Tibial nerve (tissue), 4 donors: ENCODE data around the gene FNDC3B. TPM values are rescaled to one million over a fixed set of nuclear protein-coding genes. Genes with fewer than 3 reads are reported as not detected.
A peak's percentile ranks its signal among the peaks of the same experiment; 100 is the strongest.

Experiments used
- DNase-seq, 2 donors: peaks; one replicate each; pipeline ENCODE4 v3.0.0-alpha.2; 2019; ENCODE audit warnings: low spot score in 2 of 2
- H3K27ac ChIP-seq, 4 donors: fragments of 200-600 bp; sonication (generic) in 3 of 4; one replicate each; pipeline ENCODE4 v1.5.1; 2017 to 2019; ENCODE audit warnings: mild to moderate bottlenecking in 1 of 4
- H3K27me3 ChIP-seq, 2 donors: fragments of 200-600 bp; sonication (generic) in 1 of 2; one replicate each; pipeline versions ENCODE4 v1.5.1 to v1.6.0; 2017 to 2019
- H3K36me3 ChIP-seq, 3 donors: fragments of 200-600 bp; sonication (generic); one replicate each; pipeline ENCODE4 v1.5.1; 2018 to 2019
- H3K4me1 ChIP-seq, 4 donors: fragments of 200-600 bp; sonication (generic) in 3 of 4; one replicate each; pipeline ENCODE4 v1.5.1; 2017 to 2019
- H3K4me3 ChIP-seq, 4 donors: fragments of 200-600 bp; sonication (generic) in 3 of 4; one replicate each; pipeline ENCODE4 v1.5.1; 2017 to 2019; ENCODE audit warnings: mild to moderate bottlenecking in 1 of 4, moderate library complexity in 1 of 4
- H3K9me3 ChIP-seq, 4 donors: fragments of 200-600 bp; sonication (generic) in 3 of 4; one replicate each; pipeline ENCODE4 v1.5.1; 2017 to 2019
- EP300 ChIP-seq, 2 donors: sonication (generic); formaldehyde crosslinking; IDR thresholded peaks; one replicate each; pipeline ENCODE4 v1.6.1; 2017; ENCODE audit warnings: antibody characterized with exemption in 2 of 2, mild to moderate bottlenecking in 1 of 2
- POLR2A ChIP-seq, 2 donors: fragments of 450-650 bp; IDR thresholded peaks; one replicate each; pipeline ENCODE4 v1.6.1; 2017; ENCODE audit warnings: antibody characterized with exemption in 2 of 2, mild to moderate bottlenecking in 2 of 2, moderate library complexity in 2 of 2
- WGBS, 2 donors: methylation state at CpG; one replicate each; pipeline ENCODE4 v1.1.5; 2018; 5-methylcytosine and 5-hydroxymethylcytosine counted together
- total RNA-seq, 4 donors: library from RNA; depleted of rRNA; stranded (reverse); fragments of >200 nt; gene quantifications; one replicate each; pipeline ENCODE4 v1.1.0, GENCODE V29; 2016
- TF ChIP-seq, protein P1 (sequence below), 5 experiments: fragments of 200-600 bp in 3 of 5; fragments of 450-650 bp in 2 of 5; sonication (generic) in 3 of 5; IDR thresholded peaks; one replicate each; pipeline ENCODE4 v1.5.1; 2016 to 2019; ENCODE audit warnings: antibody characterized with exemption in 5 of 5, mild to moderate bottlenecking in 3 of 5, moderate library complexity in 2 of 5

Gene FNDC3B
- total RNA-seq, 4 donors from 2014 or later: 87.5 to 106 (median 95.7) TPM

DNA sequence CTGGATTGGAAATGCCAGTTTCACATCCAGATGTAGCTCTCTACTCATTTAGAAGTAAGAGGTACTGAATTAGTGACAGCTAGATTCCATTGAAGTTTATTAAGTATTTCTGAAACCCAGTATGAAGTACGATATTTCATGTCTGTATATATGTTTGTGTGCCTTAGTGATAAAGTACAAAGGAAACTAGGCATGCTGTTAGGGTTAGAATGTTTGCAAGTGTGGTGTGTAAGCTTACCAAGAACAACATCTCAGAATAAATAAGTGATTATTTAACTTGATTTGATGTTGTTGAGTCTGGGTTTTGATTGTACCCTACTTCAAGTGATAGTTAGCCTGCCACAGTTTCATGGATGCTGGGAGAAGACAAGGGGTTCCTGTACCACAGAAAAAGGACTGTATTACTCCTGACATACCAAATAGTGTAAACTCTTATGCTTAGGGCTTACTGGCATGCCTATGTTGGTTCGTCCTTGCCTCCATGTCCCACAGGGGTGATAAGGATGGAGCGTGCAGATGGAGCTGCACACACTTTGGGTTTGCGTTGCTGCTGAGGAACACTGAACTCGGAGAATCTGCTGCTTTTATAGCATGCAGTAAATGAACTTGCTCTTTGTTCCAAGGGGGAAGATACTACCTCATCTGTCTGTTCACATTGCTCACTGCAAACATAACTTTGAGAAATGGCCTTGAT lies 43.6 kb downstream of the FNDC3B start:
- H3K9me3 ChIP-seq: no peaks in the 10 kb centered on the region
- no peak for DNase-seq
- no peaks in the 10 kb centered on the region for H3K27me3 ChIP-seq
- H3K4me3 ChIP-seq: no peak overlapping the region
- WGBS, 2 donors: 77 to 81% methylated on average over 5 of the region's 5 CpGs
- H3K4me1 ChIP-seq: peaks cover 0 to 59% (median 12%) of the 10 kb centered on the region in 4 donors
- peak overlapping the region in 3 of 4 donors; percentile 32 to 86 (median 81) for H3K27ac ChIP-seq
- H3K36me3 ChIP-seq: no peaks in the 10 kb centered on the region
- TF ChIP-seq EP300 (IDR thresholded peaks at IDR 0.05): no peak
- TF ChIP-seq POLR2A (IDR thresholded peaks at IDR 0.05): no peak
- TF ChIP-seq, protein P1, sequence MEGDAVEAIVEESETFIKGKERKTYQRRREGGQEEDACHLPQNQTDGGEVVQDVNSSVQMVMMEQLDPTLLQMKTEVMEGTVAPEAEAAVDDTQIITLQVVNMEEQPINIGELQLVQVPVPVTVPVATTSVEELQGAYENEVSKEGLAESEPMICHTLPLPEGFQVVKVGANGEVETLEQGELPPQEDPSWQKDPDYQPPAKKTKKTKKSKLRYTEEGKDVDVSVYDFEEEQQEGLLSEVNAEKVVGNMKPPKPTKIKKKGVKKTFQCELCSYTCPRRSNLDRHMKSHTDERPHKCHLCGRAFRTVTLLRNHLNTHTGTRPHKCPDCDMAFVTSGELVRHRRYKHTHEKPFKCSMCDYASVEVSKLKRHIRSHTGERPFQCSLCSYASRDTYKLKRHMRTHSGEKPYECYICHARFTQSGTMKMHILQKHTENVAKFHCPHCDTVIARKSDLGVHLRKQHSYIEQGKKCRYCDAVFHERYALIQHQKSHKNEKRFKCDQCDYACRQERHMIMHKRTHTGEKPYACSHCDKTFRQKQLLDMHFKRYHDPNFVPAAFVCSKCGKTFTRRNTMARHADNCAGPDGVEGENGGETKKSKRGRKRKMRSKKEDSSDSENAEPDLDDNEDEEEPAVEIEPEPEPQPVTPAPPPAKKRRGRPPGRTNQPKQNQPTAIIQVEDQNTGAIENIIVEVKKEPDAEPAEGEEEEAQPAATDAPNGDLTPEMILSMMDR (IDR thresholded peaks at IDR 0.05): no peak

DNA sequence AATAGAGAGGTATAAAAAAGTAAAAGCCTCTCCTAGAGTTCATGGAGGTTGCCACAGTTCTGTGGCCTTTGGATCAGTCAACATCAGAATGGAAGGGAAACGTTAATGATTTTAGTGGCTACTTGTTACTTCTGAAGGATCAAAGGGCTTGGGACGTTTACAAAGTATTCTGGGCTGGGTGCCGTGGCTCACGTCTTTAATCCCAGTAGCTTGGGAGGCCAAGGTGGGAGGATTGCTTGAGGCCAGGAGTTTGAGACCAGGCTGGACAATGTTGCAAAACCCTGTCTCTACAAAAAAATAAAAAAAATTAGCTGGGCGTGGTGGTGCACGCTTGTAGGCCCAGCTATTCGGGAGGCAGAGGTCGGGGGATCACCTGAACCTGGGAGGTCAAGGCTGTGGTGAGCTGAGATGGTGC lies 44.6 kb downstream of the FNDC3B start:
- DNase-seq: no peak
- H3K4me3 ChIP-seq: no peak overlapping the region
- no peaks in the 10 kb centered on the region for H3K9me3 ChIP-seq
- WGBS, 2 donors: 90 to 95% methylated on average over 8 of the region's 8 CpGs
- no peaks in the 10 kb centered on the region for H3K27me3 ChIP-seq
- H3K4me1 ChIP-seq: peaks cover 0 to 56% (median 12%) of the 10 kb centered on the region in 4 donors
- TF ChIP-seq EP300 (IDR thresholded peaks at IDR 0.05): no peak
- TF ChIP-seq POLR2A (IDR thresholded peaks at IDR 0.05): no peak
- TF ChIP-seq, protein P1 (IDR thresholded peaks at IDR 0.05): no peak
- H3K27ac ChIP-seq: peak overlapping the region in 1 of 4 donors; percentile 86
- no peaks in the 10 kb centered on the region for H3K36me3 ChIP-seq

DNA sequence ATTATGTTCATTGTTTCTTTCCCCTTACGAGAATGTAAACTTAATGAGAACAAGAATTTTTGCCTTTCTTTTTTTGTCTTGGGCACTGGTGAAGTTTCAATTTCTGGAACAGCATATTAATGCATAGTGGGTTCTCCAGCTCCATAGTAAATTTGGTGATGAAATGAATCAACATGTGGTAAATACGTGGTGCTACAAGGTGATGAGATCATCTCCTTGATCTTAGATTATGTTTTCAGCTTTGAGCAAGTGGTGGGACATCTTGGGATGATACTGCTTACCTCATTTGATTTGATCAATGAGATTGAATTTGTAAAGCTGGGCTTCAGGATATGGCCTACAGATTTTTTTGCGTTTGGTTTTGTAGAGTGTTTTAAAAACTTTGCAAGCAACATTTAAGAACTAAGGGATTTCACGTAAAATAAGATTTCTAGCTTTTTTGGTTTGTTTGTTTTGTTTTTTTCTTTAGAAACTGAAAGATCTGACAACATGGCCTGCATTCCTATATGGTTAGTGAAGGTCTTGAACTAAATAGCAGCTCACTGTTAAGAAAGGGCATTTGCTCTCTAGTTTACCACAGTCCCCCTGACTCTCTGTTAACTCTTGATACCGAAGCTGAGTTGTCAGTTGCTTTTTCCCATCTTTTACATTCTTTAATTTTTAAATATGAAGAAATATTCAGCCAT lies 45.6 kb downstream of the FNDC3B start:
- H3K4me1 ChIP-seq: peaks cover 0 to 60% (median 12%) of the 10 kb centered on the region in 4 donors
- no peak for DNase-seq
- TF ChIP-seq, protein P1 (IDR thresholded peaks at IDR 0.05): no peak
- TF ChIP-seq POLR2A (IDR thresholded peaks at IDR 0.05): no peak
- WGBS, 2 donors: 68 to 75% methylated on average over 5 of the region's 5 CpGs
- H3K4me3 ChIP-seq: no peak overlapping the region
- H3K36me3 ChIP-seq: no peaks in the 10 kb centered on the region
- peak overlapping the region in 1 of 4 donors; percentile 86 for H3K27ac ChIP-seq
- H3K27me3 ChIP-seq: no peaks in the 10 kb centered on the region
- H3K9me3 ChIP-seq: no peaks in the 10 kb centered on the region

DNA sequence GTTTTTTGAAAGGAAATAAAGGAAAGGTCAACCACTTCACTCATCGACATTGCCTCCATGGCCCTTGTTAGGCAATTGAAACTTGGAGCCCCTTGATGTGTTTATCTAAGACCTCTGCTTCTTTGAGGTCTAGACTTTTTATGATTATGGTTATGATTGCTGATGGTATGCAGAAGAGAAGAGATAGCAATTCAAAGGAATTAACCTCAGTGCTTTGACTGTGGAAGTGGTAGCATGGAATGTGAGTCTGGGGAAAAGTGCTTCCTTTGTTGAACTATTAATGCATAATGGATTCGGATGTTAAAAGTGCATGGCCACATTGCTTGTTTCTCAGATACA lies 46.1 kb downstream of the FNDC3B start:
- no peak for DNase-seq
- 34 to 46% methylated on average over 2 of the region's 2 CpGs for WGBS, 2 donors
- H3K9me3 ChIP-seq: no peaks in the 10 kb centered on the region
- no peak overlapping the region for H3K27ac ChIP-seq
- no peak overlapping the region for H3K4me3 ChIP-seq
- peaks cover 0 to 64% (median 12%) of the 10 kb centered on the region in 4 donors for H3K4me1 ChIP-seq
- TF ChIP-seq, protein P1 (IDR thresholded peaks at IDR 0.05): no peak
- TF ChIP-seq EP300 (IDR thresholded peaks at IDR 0.05): no peak
- no peak for TF ChIP-seq POLR2A (IDR thresholded peaks at IDR 0.05)
- no peaks in the 10 kb centered on the region for H3K27me3 ChIP-seq
- H3K36me3 ChIP-seq: no peaks in the 10 kb centered on the region

DNA sequence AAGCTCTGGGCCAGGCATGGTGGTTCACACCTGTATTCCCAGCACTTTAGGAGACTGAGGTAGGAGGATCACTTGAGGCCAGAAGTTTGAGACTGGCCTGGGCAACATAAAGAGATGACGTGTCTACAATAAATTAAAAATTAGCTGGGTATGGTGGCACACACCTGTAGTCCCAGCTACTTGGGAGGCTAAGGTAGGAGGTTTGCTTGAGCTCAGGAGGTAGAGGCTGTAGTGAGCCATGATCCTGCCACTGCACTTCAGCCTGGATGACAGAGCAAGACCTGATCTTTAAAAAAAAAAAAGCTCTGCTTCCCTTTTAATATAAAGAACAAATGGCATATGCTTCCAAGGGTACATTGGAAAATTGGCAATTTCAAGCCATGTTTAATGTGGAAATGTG lies 46.7 kb downstream of the FNDC3B start:
- Histone ChIP-seq H3K4me3 (no peak overlapping the region), H3K36me3 (no peaks in the 10 kb centered on the region), H3K27ac (no peak overlapping the region), H3K9me3 (no peaks in the 10 kb centered on the region), H3K27me3 (no peaks in the 10 kb centered on the region), H3K4me1 (peaks cover 0 to 64% (median 12%) of the 10 kb centered on the region in 4 donors)
- DNase-seq: no peak
- WGBS, 2 donors: 94 to 100% methylated on average over 1 of the region's 1 CpG
- TF ChIP-seq POLR2A (IDR thresholded peaks at IDR 0.05): no peak
- no peak for TF ChIP-seq EP300 (IDR thresholded peaks at IDR 0.05)
- TF ChIP-seq, protein P1 (IDR thresholded peaks at IDR 0.05): no peak
